Measurements from ENCODE around the gene TTLL10. TPM values are rescaled to one million over a fixed set of nuclear protein-coding genes. Genes with fewer than 3 reads are reported as not detected.

TTLL10 gene
- total and polyA plus RNA-seq, 2 of the 4 experiments (the other 2 are of a cell fraction) = not detected

DNA sequence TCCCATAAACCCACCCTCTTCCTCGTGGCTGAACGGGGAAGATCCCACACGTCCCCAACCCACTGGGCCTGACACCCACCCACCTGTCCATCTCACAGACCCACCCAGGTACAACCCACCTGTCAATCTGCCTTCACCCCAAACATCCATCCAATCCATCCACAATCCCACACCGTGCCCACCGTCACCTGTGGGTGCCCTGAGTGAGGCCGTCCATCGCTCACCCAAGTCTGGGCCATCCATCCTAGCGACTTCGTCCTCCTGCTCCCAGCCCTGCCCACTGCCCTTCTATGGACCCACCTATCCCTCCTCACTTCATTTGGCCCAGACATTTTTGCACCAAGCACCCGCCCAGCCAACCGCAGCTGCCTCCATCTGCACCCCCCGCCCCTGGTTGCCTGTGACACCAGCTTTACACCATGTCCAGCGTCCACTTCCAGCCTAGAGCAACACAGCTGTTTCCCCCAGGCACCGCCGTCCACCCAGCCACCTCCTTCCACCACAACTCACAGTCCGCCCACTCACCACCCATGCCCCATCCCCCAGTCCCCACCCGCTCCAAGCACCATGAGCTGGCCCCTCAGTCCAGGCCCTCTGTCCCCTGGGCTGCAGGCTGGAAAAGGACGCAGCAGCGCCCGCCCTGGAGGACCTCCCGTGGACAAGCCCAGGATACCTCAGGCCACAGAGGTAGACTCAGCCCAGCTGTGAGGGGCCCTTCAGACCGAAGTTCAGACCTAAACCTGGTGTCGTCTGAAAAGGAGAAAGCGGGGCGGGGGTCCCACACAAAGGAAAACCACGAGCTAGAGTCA lies 7.7 kb downstream of the TTLL10 start:
- Histone ChIP-seq H3K14ac (replicated peaks; ENCODE audit: low read depth, low read length) (no peak overlapping the region), H3K79me1 (ENCODE audit: low read depth in 1 of 2, low read length in 2 of 2) (no peaks in the 10 kb centered on the region), H3K27me3 (ENCODE audit: control insufficient read depth, insufficient read depth, low read length) (peaks cover 18% of the 10 kb centered on the region), H3K18ac (ENCODE audit: low read depth, low read length) (no peak overlapping the region), H3K36me3 (ENCODE audit: control insufficient read depth, insufficient read depth, low read length) (no peaks in the 10 kb centered on the region), H3K9me3 (ENCODE audit: control insufficient read depth, insufficient read depth, low read length) (no peaks in the 10 kb centered on the region), H3K9ac (ENCODE audit: low read depth, low read length) (no peak overlapping the region), H4K91ac (ENCODE audit: insufficient read depth, low read depth, low read length) (no peak overlapping the region), H3K4ac (ENCODE audit: low read depth, low read length) (no peak overlapping the region), H4K8ac (ENCODE audit: low read depth in 2 of 2, low read length in 2 of 2) (no peak overlapping the region), H3K4me2 (ENCODE audit: low read depth, low read length) (no peak overlapping the region), H2BK15ac (ENCODE audit: low read depth, low read length) (no peak overlapping the region), H2AK9ac (replicated peaks; ENCODE audit: low read depth, low read length, poor library complexity) (no peak overlapping the region), H3K4me1 (ENCODE audit: control insufficient read depth, insufficient read depth, low read length) (no peaks in the 10 kb centered on the region), H3K4me3 (ENCODE audit: insufficient read depth, low read depth, low read length) (no peak overlapping the region), H3K9me1 (ENCODE audit: insufficient read depth, low read length) (no peaks in the 10 kb centered on the region), H2AFZ (replicated peaks; ENCODE audit: low read length, poor library complexity) (no peak overlapping the region), H2BK5ac (ENCODE audit: low read depth, low read length, poor library complexity, severe bottlenecking) (no peak overlapping the region), H4K5ac (ENCODE audit: low read depth, low read length) (no peak overlapping the region), H2BK20ac (ENCODE audit: low read depth, low read length) (no peak overlapping the region), H3K56ac (ENCODE audit: extremely low read depth, insufficient read depth, low read length) (no peak overlapping the region), H2BK120ac (ENCODE audit: low read depth, low read length) (no peak overlapping the region), H4K20me1 (ENCODE audit: insufficient read depth, low read length) (no peaks in the 10 kb centered on the region), H2AK5ac (ENCODE audit: low read depth, low read length) (no peak overlapping the region), H3K27ac (ENCODE audit: insufficient read depth, low read length) (no peak overlapping the region), H3K23ac (ENCODE audit: low read depth, low read length) (no peak overlapping the region)
- ChIA-PET POLR2A (ENCODE audit: unreplicated experiment) (no interaction called here), CTCF (no interaction called here)
- no peak for DNase-seq
- no peak for TF ChIP-seq POLR2A (IDR thresholded peaks at IDR 0.05; ENCODE audit: low read depth, low read length)
- intact Hi-C loops (cut with micrococcal nuclease) (no loop called here), dilution Hi-C loops (cut with HindIII; ENCODE audit: low sequenced_read_pairs, unreplicated experiment) (no loop called here), in situ Hi-C loops (cut with MboI; ENCODE audit: low sequenced_read_pairs) (no loop called here)
- ATAC-seq (ENCODE audit: low read depth) = no peak
- WGBS, 2 experiments (ENCODE audit: extremely low coverage in 2 of 2, insufficient read length in 1 of 2) = 91% methylated on average over 20 of the region's 26 CpGs; no CpG with 5 or more reads in 1 of the 2 experiments
- no TSS peak for BruUV-seq (replicated peaks)
